Esophagus squamous epithelium (tissue), 4 donors: ENCODE results near the gene PPP2R5C.

Experiments used
- CTCF ChIP-seq, 6 experiments: fragments of 450-650 bp in 4 of 6; fragments of 200-600 bp in 2 of 6; sonication (generic) in 2 of 6; IDR thresholded peaks; one replicate each; pipeline ENCODE4 v1.5.1; 2016 to 2019; ENCODE audit warnings: antibody characterized with exemption in 6 of 6, mild to moderate bottlenecking in 4 of 6, moderate library complexity in 4 of 6
- POLR2A ChIP-seq, 4 donors: fragments of 450-650 bp; IDR thresholded peaks; one replicate each; pipeline ENCODE4 v1.6.1; 2017; ENCODE audit warnings: antibody characterized with exemption in 4 of 4, mild to moderate bottlenecking in 4 of 4, moderate library complexity in 3 of 4

DNA sequence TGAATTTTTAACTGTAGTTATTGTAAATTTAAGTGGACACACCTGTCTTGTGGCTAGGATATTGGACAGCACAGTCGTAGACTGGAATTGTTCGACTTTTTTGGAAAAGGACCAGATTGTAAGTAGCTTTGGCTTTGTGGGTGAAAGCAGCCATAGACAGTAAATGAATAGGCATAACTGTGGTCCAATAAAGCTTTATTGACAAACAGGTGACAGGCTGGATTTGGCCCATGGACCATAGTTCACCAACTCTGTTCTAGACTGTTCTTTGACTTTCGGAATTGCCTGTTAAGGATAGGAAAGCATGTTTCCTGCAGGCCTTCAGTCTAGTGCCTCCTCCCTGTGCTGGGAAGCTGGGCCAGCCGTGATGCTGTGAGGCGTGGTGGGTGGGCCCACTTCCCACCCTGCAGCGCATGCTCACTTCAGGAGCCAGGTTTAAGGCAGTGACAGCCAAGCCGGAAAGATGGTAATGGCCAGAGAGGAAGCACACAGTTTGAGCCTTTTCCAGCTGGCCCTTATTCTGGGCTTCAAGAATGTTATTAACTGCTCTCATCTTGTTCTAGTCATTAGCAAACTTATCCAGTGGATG lies 51.8 kb downstream of the PPP2R5C start:
- TF ChIP-seq CTCF (IDR thresholded peaks at IDR 0.05) (no peak), POLR2A (IDR thresholded peaks at IDR 0.05) (peak in 1 of 4 donors; percentile 34)
